H1 (cell line): ENCODE results near the gene PIK3CA. TPM values are rescaled to one million over a fixed set of nuclear protein-coding genes. Genes with fewer than 3 reads are reported as not detected.

Experiments
- RNF2 ChIP-seq: fragments of 200-900, 300-1000 bp; sonication (generic); IDR thresholded peaks from 2 replicates; pipeline ENCODE4 v1.7.1; 2016; ENCODE audit warnings: borderline replicate concordance, low read depth, mild to moderate bottlenecking, antibody characterized with exemption, low read length; ENCODE audit not compliant: poor library complexity, severe bottlenecking; ENCODE audit errors: missing control alignments
- SP1 ChIP-seq: IDR thresholded peaks from 2 replicates; pipeline ENCODE4 v1.6.1; 2011; ENCODE audit warnings: low read depth, low read length
- polyA plus RNA-seq, 7 experiments: library from polyadenylated mRNA; depleted of rRNA in 3 of 7; stranded (reverse) in 5 of 7; unstranded in 2 of 7; fragments of >200 nt in 5 of 7; fragments of 200-250 nt in 2 of 7; gene quantifications; 1 replicate in 5 of 7; 2 replicates in 1 of 7; 4 replicates in 1 of 7; pipeline versions ENCODE4 v1.2.1 to v1.2.3, GENCODE V29; 2011 to 2013; ENCODE audit warnings: missing spikeins in 2 of 7, mixed read lengths in 2 of 7
- total RNA-seq: library from RNA; stranded (reverse); fragmentation: NEBNext Ultra II Directional; extraction: Animal tissue kit (Norgen Biotek cat#: 25700); gene quantifications from 2 replicates; pipeline ENCODE4 v1.2.1, GENCODE V29; 2021

PIK3CA gene
- total and polyA plus RNA-seq, 2 of the 8 experiments (the other 6 are each of a cell fraction or from before 2014, with no cell fraction given) = 1.6 to 11.3 TPM

GRCh38 chr3:179264449-179264848 is 116.3 kb downstream of the PIK3CA start (continued):
- no peak for TF ChIP-seq RNF2
- no peak for TF ChIP-seq SP1
